Omental fat pad (tissue), 4 donors: ENCODE measurements around the gene OR52D1. TPM values are rescaled to one million over a fixed set of nuclear protein-coding genes. Genes with fewer than 3 reads are reported as not detected.

Experiments used
- ATAC-seq: fragments of 150-250 bp; one replicate; pipeline ENCODE4 v1.9.1; 2016; ENCODE audit warnings: mild to moderate bottlenecking, moderate library complexity; ENCODE audit not compliant: low FRiP score
- DNase-seq: peaks from one replicate; pipeline ENCODE4 v3.0.0-alpha.2; 2019; ENCODE audit warnings: low spot score
- CTCF ChIP-seq, 3 donors: fragments of 450-650 bp; IDR thresholded peaks; one replicate each; pipeline ENCODE4 v1.5.1; 2016 to 2017; ENCODE audit warnings: antibody characterized with exemption in 3 of 3, mild to moderate bottlenecking in 3 of 3, moderate library complexity in 2 of 3
- total RNA-seq, 4 donors: library from RNA; depleted of rRNA; stranded (reverse); fragments of >200 nt; gene quantifications; one replicate each; pipeline ENCODE4 v1.1.0, GENCODE V29; 2016

Gene OR52D1
- total RNA-seq, 4 donors from 2014 or later, result not detected

GRCh38 chr11:5509803-5510202 lies 21.3 kb downstream of the OR52D1 start, which contains the start of gene UBQLN3:
Gene UBQLN3, minus strand, starts transcription at chr11:5509957. Its CDS starts 399 bp downstream, at chr11:5509558.
- ATAC-seq (peak; percentile 28), DNase-seq (no peak)
- TF ChIP-seq CTCF (IDR thresholded peaks at IDR 0.05), result no peak

GRCh38 chr11:5514841-5515240 lies 26.4 kb downstream of the OR52D1 start:
- no peak for ATAC-seq
- TF ChIP-seq CTCF (IDR thresholded peaks at IDR 0.05), result no peak
- no peak for DNase-seq

GRCh38 chr11:5516599-5516998 lies 28.1 kb downstream of the OR52D1 start, which contains the start of gene UBQLNL:
Gene UBQLNL, minus strand, starts transcription at chr11:5516699. Its CDS starts 258 bp downstream, at chr11:5516441.
- no peak for ATAC-seq
- TF ChIP-seq CTCF (IDR thresholded peaks at IDR 0.05), result no peak
- no peak for DNase-seq

GRCh38 chr11:5521540-5521939 lies 33.1 kb downstream of the OR52D1 start:
- TF ChIP-seq CTCF (IDR thresholded peaks at IDR 0.05), result no peak
- no peak for ATAC-seq
- no peak for DNase-seq

GRCh38 chr11:5522308-5522707 lies 33.8 kb downstream of the OR52D1 start:
- no peak for DNase-seq
- TF ChIP-seq CTCF (IDR thresholded peaks at IDR 0.05), result no peak
- ATAC-seq, result no peak

- ATAC-seq (no peak), DNase-seq (no peak)
- no peak for TF ChIP-seq CTCF (IDR thresholded peaks at IDR 0.05)
Measured at GRCh38 chr11:5524756-5525155, 36.3 kb downstream of the OR52D1 start.

GRCh38 chr11:5527716-5528115 lies 39.2 kb downstream of the OR52D1 start:
- no peak for DNase-seq
- no peak for ATAC-seq
- TF ChIP-seq CTCF (IDR thresholded peaks at IDR 0.05), result no peak
